ENCODE data around the gene TSPAN14. TPM values are rescaled to one million over a fixed set of nuclear protein-coding genes. Genes with fewer than 3 reads are reported as not detected.

The TSPAN14 gene
- total and polyA plus RNA-seq, 2 of the 13 experiments (the other 11 are each of a cell fraction or from before 2014, with no cell fraction given) = 24.1 to 80.6 TPM

- TF ChIP-seq, protein P1, sequence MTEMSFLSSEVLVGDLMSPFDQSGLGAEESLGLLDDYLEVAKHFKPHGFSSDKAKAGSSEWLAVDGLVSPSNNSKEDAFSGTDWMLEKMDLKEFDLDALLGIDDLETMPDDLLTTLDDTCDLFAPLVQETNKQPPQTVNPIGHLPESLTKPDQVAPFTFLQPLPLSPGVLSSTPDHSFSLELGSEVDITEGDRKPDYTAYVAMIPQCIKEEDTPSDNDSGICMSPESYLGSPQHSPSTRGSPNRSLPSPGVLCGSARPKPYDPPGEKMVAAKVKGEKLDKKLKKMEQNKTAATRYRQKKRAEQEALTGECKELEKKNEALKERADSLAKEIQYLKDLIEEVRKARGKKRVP (CRISPR knock-in tag; IDR thresholded peaks at IDR 0.05) = no peak
- no peak for TF ChIP-seq ADNP (CRISPR knock-in tag; IDR thresholded peaks at IDR 0.05)
- no peak for TF ChIP-seq PCBP1 (IDR thresholded peaks at IDR 0.05; ENCODE audit: borderline replicate concordance, low read depth, low read length)
- no peak for TF ChIP-seq ZNF709 (CRISPR knock-in tag; IDR thresholded peaks at IDR 0.05)
- TF ChIP-seq ZNF816 (CRISPR knock-in tag; IDR thresholded peaks at IDR 0.05; ENCODE audit: borderline replicate concordance) = no peak; the same call in 1 of the 2 replicates
- no peak for TF ChIP-seq JDP2 (CRISPR knock-in tag; IDR thresholded peaks at IDR 0.05; ENCODE audit: borderline replicate concordance)
- no peak for TF ChIP-seq ZNF703 (CRISPR knock-in tag; IDR thresholded peaks at IDR 0.05; ENCODE audit: borderline replicate concordance)
- TF ChIP-seq MAFK (conservative IDR thresholded peaks at IDR 0.05 in 1 of 2, IDR thresholded peaks at IDR 0.05 in 1 of 2; ENCODE audit: low read length in 2 of 2) = peak in 1 of 2 experiments; percentile 31; a peak in 1 of 4 replicates
- no peak for TF ChIP-seq ZNF563 (CRISPR knock-in tag; IDR thresholded peaks at IDR 0.05)
- no peak for TF ChIP-seq SRF (IDR thresholded peaks at IDR 0.05; ENCODE audit: low read depth, low read length)
- no peak for TF ChIP-seq RAD51 (IDR thresholded peaks at IDR 0.05; ENCODE audit: borderline replicate concordance)
- no peak for TF ChIP-seq ZNF773 (CRISPR knock-in tag; IDR thresholded peaks at IDR 0.05; ENCODE audit: borderline replicate concordance)
- TF ChIP-seq, protein P2, sequence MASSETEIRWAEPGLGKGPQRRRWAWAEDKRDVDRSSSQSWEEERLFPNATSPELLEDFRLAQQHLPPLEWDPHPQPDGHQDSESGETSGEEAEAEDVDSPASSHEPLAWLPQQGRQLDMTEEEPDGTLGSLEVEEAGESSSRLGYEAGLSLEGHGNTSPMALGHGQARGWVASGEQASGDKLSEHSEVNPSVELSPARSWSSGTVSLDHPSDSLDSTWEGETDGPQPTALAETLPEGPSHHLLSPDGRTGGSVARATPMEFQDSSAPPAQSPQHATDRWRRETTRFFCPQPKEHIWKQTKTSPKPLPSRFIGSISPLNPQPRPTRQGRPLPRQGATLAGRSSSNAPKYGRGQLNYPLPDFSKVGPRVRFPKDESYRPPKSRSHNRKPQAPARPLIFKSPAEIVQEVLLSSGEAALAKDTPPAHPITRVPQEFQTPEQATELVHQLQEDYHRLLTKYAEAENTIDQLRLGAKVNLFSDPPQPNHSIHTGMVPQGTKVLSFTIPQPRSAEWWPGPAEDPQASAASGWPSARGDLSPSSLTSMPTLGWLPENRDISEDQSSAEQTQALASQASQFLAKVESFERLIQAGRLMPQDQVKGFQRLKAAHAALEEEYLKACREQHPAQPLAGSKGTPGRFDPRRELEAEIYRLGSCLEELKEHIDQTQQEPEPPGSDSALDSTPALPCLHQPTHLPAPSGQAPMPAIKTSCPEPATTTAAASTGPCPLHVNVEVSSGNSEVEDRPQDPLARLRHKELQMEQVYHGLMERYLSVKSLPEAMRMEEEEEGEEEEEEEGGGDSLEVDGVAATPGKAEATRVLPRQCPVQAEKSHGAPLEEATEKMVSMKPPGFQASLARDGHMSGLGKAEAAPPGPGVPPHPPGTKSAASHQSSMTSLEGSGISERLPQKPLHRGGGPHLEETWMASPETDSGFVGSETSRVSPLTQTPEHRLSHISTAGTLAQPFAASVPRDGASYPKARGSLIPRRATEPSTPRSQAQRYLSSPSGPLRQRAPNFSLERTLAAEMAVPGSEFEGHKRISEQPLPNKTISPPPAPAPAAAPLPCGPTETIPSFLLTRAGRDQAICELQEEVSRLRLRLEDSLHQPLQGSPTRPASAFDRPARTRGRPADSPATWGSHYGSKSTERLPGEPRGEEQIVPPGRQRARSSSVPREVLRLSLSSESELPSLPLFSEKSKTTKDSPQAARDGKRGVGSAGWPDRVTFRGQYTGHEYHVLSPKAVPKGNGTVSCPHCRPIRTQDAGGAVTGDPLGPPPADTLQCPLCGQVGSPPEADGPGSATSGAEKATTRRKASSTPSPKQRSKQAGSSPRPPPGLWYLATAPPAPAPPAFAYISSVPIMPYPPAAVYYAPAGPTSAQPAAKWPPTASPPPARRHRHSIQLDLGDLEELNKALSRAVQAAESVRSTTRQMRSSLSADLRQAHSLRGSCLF (CRISPR knock-in tag; IDR thresholded peaks at IDR 0.05; ENCODE audit: borderline replicate concordance) = no peak
- TF ChIP-seq, protein P3, sequence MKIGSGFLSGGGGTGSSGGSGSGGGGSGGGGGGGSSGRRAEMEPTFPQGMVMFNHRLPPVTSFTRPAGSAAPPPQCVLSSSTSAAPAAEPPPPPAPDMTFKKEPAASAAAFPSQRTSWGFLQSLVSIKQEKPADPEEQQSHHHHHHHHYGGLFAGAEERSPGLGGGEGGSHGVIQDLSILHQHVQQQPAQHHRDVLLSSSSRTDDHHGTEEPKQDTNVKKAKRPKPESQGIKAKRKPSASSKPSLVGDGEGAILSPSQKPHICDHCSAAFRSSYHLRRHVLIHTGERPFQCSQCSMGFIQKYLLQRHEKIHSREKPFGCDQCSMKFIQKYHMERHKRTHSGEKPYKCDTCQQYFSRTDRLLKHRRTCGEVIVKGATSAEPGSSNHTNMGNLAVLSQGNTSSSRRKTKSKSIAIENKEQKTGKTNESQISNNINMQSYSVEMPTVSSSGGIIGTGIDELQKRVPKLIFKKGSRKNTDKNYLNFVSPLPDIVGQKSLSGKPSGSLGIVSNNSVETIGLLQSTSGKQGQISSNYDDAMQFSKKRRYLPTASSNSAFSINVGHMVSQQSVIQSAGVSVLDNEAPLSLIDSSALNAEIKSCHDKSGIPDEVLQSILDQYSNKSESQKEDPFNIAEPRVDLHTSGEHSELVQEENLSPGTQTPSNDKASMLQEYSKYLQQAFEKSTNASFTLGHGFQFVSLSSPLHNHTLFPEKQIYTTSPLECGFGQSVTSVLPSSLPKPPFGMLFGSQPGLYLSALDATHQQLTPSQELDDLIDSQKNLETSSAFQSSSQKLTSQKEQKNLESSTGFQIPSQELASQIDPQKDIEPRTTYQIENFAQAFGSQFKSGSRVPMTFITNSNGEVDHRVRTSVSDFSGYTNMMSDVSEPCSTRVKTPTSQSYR (CRISPR knock-in tag; IDR thresholded peaks at IDR 0.05; ENCODE audit: borderline replicate concordance) = no peak
- no peak for TF ChIP-seq ZNF781 (CRISPR knock-in tag; IDR thresholded peaks at IDR 0.05; ENCODE audit: borderline replicate concordance, not compliant biosample characterization)
- TF ChIP-seq ZBTB38 (CRISPR knock-in tag; IDR thresholded peaks at IDR 0.05) = 0 out of 2 replicates have a peak, but pooled peaks have one; percentile 20
- no peak for TF ChIP-seq SMARCE1 (IDR thresholded peaks at IDR 0.05; ENCODE audit: borderline replicate concordance)
- no peak for TF ChIP-seq HOXA5 (CRISPR knock-in tag; IDR thresholded peaks at IDR 0.05)
- TF ChIP-seq RELA (CRISPR knock-in tag; IDR thresholded peaks at IDR 0.05) = no peak
- TF ChIP-seq ZFP41 (CRISPR knock-in tag; IDR thresholded peaks at IDR 0.05; ENCODE audit: borderline replicate concordance) = no peak
- TF ChIP-seq ZNF33A (CRISPR knock-in tag; IDR thresholded peaks at IDR 0.05; ENCODE audit: borderline replicate concordance) = no peak
- TF ChIP-seq ZNF484 (CRISPR knock-in tag; IDR thresholded peaks at IDR 0.05; ENCODE audit: borderline replicate concordance, low read depth) = no peak
- TF ChIP-seq ATF7 (IDR thresholded peaks at IDR 0.05) = no peak
- no peak for TF ChIP-seq ATF7 (CRISPR knock-in tag; IDR thresholded peaks at IDR 0.05)
Measured at GRCh38 chr10:80411267-80411668, 42.8 kb upstream of the TSPAN14 start (continued).
